ENCODE results near the gene AKAP6. TPM values are rescaled to one million over a fixed set of nuclear protein-coding genes. Genes with fewer than 3 reads are reported as not detected.

The AKAP6 gene
- total and polyA plus RNA-seq, 12 donors = 0.71 to 24.7 (median 8.1) TPM

GRCh38 chr14:32757568-32757967 lies 428.5 kb downstream of the AKAP6 start:
- 78 to 87% (median 85%) methylated on average over 4 of the region's 4 CpGs for WGBS, 4 donors
- H3K4me3 ChIP-seq = no peak overlapping the region
- no peak for DNase-seq
- peaks cover 0 to 12% (median 5%) of the 10 kb centered on the region in 3 donors for H3K9me3 ChIP-seq (replicated peaks in 1 of 3)
- H3K27ac ChIP-seq = no peak overlapping the region
- intact Hi-C loops (cut with DNase I) = no loop called here
- H3K36me3 ChIP-seq (replicated peaks in 1 of 2) = no peaks in the 10 kb centered on the region
- TF ChIP-seq POLR2A (IDR thresholded peaks at IDR 0.05) (no peak), CTCF (IDR thresholded peaks at IDR 0.05) (no peak)
- H3K4me1 ChIP-seq (replicated peaks in 1 of 2) = no peaks in the 10 kb centered on the region
- no peaks in the 10 kb centered on the region for H3K27me3 ChIP-seq

- Histone ChIP-seq H3K27me3 (no peaks in the 10 kb centered on the region), H3K4me3 (no peak overlapping the region), H3K9me3 (replicated peaks in 1 of 3) (no peaks in the 10 kb centered on the region), H3K4me1 (replicated peaks in 1 of 2) (no peaks in the 10 kb centered on the region), H3K27ac (no peak overlapping the region), H3K36me3 (replicated peaks in 1 of 2) (no peaks in the 10 kb centered on the region)
- TF ChIP-seq CTCF (IDR thresholded peaks at IDR 0.05) (no peak), POLR2A (IDR thresholded peaks at IDR 0.05) (no peak)
- DNase-seq = no peak
- intact Hi-C loops (cut with DNase I) = no loop called here
- WGBS, 4 donors = 74 to 79% (median 76%) methylated on average over 5 of the region's 5 CpGs
Observed at GRCh38 chr14:32761381-32761968, 432.4 kb downstream of the AKAP6 start.

- Histone ChIP-seq H3K27ac (no peak overlapping the region), H3K4me1 (replicated peaks in 1 of 2) (no peaks in the 10 kb centered on the region), H3K27me3 (no peaks in the 10 kb centered on the region), H3K4me3 (no peak overlapping the region), H3K36me3 (replicated peaks in 1 of 2) (no peaks in the 10 kb centered on the region), H3K9me3 (replicated peaks in 1 of 3) (no peaks in the 10 kb centered on the region)
- intact Hi-C loops (cut with DNase I) = no loop called here
- 73 to 81% (median 78%) methylated on average over 2 of the region's 2 CpGs for WGBS, 4 donors
- no peak for DNase-seq
- no peak for TF ChIP-seq CTCF (IDR thresholded peaks at IDR 0.05)
- no peak for TF ChIP-seq POLR2A (IDR thresholded peaks at IDR 0.05)
Observed at GRCh38 chr14:32762886-32763285, 433.8 kb downstream of the AKAP6 start.

- Histone ChIP-seq H3K9me3 (replicated peaks in 1 of 3) (no peaks in the 10 kb centered on the region), H3K4me3 (no peak overlapping the region), H3K36me3 (replicated peaks in 1 of 2) (no peaks in the 10 kb centered on the region), H3K27me3 (no peaks in the 10 kb centered on the region), H3K27ac (no peak overlapping the region), H3K4me1 (replicated peaks in 1 of 2) (no peaks in the 10 kb centered on the region)
- TF ChIP-seq CTCF (IDR thresholded peaks at IDR 0.05) (no peak), POLR2A (IDR thresholded peaks at IDR 0.05) (no peak)
- intact Hi-C loops (cut with DNase I) = no loop called here
- WGBS, 4 donors = 86 to 96% (median 88%) methylated on average over 1 of the region's 1 CpG
- no peak for DNase-seq
Observed at GRCh38 chr14:32763673-32764072, 434.6 kb downstream of the AKAP6 start.

Measured in adrenal gland (tissue), 12 donors.